ENCODE data around the gene FAM83B. TPM values are rescaled to one million over a fixed set of nuclear protein-coding genes. Genes with fewer than 3 reads are reported as not detected.
"Not testable (repeated sequence)": the region's sequence is repeated elsewhere in the genome, so short reads cannot be mapped to it uniquely, and the experiment has no call there.

The FAM83B gene
- total RNA-seq, 2 donors from 2014 or later = not detected

DNA sequence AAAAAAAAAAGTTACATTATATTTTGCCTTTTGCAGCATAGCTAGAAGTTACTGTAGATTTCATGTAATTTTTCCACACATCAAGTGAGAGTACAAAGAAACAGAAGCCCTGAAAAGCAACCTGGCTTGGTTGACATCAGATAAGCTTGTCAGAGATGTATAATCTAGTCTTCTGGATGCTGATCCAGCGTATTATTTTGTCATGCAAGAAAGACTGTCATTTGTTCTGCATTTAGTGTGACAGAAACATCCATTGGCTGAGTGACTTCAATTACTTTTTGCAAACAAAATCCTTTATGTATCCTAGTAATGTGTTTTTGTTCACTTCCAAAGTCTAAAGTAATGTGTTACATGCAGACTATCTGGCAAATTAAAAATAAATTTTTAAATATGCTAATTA is 75.3 kb downstream of the FAM83B start:
- Mint-ChIP-seq H3K27me3 (no peaks in the 10 kb centered on the region), H3K4me1 (no peaks in the 10 kb centered on the region), H3K4me3 (no peak overlapping the region), H3K27ac (no peak overlapping the region), H3K36me3 (ENCODE audit: low read depth) (no peaks in the 10 kb centered on the region)
- no peak for DNase-seq
- H3K9me3 ChIP-seq (ENCODE audit: control insufficient read depth, low read length, poor library complexity, severe bottlenecking) = no peaks in the 10 kb centered on the region
- ATAC-seq = no peak

DNA sequence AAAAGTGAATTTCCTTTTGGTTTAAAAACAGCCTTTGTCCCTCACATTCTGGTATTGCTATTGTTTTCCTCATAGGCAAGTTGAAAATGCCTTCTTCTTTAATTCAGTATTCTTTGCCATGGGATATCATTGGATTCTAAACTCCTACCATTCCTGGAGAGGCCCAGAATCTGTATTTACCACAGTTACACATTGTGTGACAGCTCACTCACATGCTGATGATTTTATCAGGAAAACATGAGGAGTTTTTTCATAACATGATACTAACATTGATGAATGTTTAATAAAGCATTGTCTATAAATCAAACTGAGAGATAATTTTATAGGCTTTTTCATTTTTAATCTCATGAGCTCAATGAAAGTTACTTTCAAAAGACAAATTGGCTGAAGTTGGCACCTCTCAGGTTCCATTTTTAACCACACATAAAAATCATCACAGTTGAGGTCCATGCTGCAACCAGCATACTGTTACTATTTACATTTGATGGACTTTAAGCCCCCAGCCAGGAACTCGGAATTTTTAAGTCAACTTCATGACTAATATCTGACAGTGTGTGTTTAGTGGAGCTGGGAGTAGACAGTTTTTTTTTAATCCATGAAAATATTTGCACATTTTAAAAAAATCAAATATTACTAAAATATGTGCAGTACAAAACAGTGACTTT is 82.8 kb downstream of the FAM83B start:
- no peak overlapping the region for H3K4me3 Mint-ChIP-seq
- no peaks in the 10 kb centered on the region for H3K36me3 Mint-ChIP-seq (ENCODE audit: low read depth)
- no peaks in the 10 kb centered on the region for H3K9me3 ChIP-seq (ENCODE audit: control insufficient read depth, low read length, poor library complexity, severe bottlenecking)
- no peak for DNase-seq
- no peaks in the 10 kb centered on the region for H3K27me3 Mint-ChIP-seq
- no peak for ATAC-seq
- H3K4me1 Mint-ChIP-seq = no peaks in the 10 kb centered on the region
- no peak overlapping the region for H3K27ac Mint-ChIP-seq

DNA sequence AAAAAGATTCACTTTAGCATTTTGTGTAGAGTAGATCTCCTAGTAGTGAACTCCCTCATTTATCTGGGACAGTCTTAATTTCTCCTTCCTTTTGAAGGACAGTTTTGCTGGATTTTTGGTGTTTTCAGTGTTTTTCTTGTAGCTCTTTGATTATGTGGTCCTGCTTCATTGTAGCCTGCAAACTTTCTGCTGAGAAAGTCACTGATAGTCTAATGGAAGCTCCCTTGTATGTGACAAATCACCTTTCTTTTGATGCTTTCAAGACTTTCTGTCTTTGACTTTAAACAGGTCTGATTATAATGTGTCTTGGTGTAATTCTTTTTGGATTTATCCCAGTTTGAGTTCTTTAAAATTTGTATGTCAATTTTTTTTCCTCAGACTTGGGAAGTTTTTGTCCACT is 86.1 kb downstream of the FAM83B start:
- no peak overlapping the region for H3K27ac Mint-ChIP-seq
- H3K9me3 ChIP-seq (ENCODE audit: control insufficient read depth, low read length, poor library complexity, severe bottlenecking) = no peaks in the 10 kb centered on the region
- ATAC-seq (no peak), DNase-seq (no peak)
- no peak overlapping the region for H3K4me3 Mint-ChIP-seq
- H3K27me3 Mint-ChIP-seq = no peaks in the 10 kb centered on the region
- H3K36me3 Mint-ChIP-seq (ENCODE audit: low read depth) = no peaks in the 10 kb centered on the region
- no peaks in the 10 kb centered on the region for H3K4me1 Mint-ChIP-seq

DNA sequence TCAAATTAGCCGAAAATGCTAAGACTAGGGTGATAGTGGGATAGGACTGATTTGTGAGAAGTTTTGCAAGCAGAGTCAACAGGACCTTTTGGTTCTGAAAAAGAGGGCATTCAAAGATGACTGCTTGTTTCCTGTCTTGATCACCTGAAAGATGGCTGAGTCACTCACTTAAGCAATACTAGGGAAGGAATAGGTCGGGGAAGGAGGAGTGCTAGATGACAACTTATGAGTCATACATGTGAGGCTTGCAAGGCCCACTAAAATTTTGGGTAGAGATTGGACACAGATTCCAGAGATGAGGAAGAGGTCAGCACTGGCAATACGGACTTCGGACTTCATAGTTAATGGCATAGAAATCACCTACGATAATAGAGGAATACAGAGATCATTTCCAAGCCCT is 89.2 kb downstream of the FAM83B start:
- Mint-ChIP-seq H3K4me1 (no peaks in the 10 kb centered on the region), H3K27me3 (no peaks in the 10 kb centered on the region), H3K4me3 (no peak overlapping the region), H3K27ac (no peak overlapping the region), H3K36me3 (ENCODE audit: low read depth) (no peaks in the 10 kb centered on the region)
- H3K9me3 ChIP-seq (ENCODE audit: control insufficient read depth, low read length, poor library complexity, severe bottlenecking) = no peaks in the 10 kb centered on the region
- no peak for ATAC-seq
- no peak for DNase-seq

DNA sequence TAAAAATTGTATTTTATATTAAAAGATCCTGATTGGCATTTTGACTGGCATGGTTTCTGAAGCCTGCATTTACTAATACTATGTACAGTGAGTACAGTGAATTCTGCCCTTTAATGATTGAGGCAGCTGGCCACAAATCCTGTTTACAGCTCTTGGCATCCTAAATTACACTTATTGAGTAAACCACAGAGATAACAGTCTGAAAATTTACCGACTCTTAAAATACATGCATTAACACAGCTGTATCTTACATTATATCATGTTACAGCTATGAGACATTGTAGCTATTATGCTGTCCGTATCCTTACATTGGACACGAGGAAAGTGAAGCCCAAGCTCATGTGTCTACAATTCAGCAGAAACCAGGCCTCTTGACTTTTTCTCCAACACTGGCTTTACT is 90.8 kb downstream of the FAM83B start:
- Mint-ChIP-seq H3K36me3 (ENCODE audit: low read depth) (no peaks in the 10 kb centered on the region), H3K27me3 (no peaks in the 10 kb centered on the region), H3K4me3 (no peak overlapping the region), H3K4me1 (no peaks in the 10 kb centered on the region), H3K27ac (no peak overlapping the region)
- DNase-seq (no peak), ATAC-seq (no peak)
- no peaks in the 10 kb centered on the region for H3K9me3 ChIP-seq (ENCODE audit: control insufficient read depth, low read length, poor library complexity, severe bottlenecking)

DNA sequence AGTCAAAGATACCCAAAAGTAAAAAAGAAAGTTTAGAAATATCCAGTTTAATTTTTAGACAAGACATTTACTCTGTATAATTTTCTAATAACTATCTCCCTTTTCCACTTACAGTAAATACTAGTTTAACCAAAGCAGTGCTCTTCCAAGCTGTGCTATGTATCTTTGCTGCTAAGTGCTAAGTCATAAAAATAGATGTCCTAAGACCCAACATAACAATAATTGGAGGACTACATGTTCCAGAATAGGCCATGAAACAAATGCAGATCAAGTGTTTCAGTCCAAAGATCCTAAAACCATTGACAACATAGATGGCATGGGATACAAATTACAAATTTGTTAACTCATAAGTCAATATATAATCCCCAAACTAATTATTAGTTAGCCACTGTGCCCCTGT is 111.1 kb downstream of the FAM83B start:
- H3K9me3 ChIP-seq (ENCODE audit: control insufficient read depth, low read length, poor library complexity, severe bottlenecking) = no peaks in the 10 kb centered on the region
- ATAC-seq = no peak
- Mint-ChIP-seq H3K36me3 (ENCODE audit: low read depth) (no peaks in the 10 kb centered on the region), H3K27me3 (no peaks in the 10 kb centered on the region), H3K27ac (no peak overlapping the region), H3K4me3 (no peak overlapping the region), H3K4me1 (no peaks in the 10 kb centered on the region)
- DNase-seq = no peak

DNA sequence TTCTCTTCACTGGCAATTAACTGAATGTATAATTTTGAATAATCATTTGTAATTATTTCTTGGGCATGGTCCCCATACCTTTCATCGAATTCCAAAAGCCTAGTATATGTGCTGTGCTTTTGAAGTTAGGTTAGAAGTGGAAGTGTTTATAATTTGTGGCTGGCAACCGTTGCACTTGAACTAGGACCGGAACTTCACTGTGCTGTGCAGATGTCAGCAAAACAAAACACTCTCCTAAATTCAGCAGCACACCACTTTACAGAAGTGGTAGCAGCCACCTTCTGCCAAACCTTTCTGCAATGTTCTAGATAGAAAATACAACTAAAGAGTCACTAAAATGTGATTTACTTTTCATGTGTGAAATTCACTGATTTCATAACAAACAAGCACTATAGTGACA is 111.9 kb downstream of the FAM83B start:
- H3K36me3 Mint-ChIP-seq (ENCODE audit: low read depth) = no peaks in the 10 kb centered on the region
- ATAC-seq (no peak), DNase-seq (no peak)
- H3K4me3 Mint-ChIP-seq = no peak overlapping the region
- no peaks in the 10 kb centered on the region for H3K4me1 Mint-ChIP-seq
- no peaks in the 10 kb centered on the region for H3K27me3 Mint-ChIP-seq
- no peak overlapping the region for H3K27ac Mint-ChIP-seq
- H3K9me3 ChIP-seq (ENCODE audit: control insufficient read depth, low read length, poor library complexity, severe bottlenecking) = no peaks in the 10 kb centered on the region

DNA sequence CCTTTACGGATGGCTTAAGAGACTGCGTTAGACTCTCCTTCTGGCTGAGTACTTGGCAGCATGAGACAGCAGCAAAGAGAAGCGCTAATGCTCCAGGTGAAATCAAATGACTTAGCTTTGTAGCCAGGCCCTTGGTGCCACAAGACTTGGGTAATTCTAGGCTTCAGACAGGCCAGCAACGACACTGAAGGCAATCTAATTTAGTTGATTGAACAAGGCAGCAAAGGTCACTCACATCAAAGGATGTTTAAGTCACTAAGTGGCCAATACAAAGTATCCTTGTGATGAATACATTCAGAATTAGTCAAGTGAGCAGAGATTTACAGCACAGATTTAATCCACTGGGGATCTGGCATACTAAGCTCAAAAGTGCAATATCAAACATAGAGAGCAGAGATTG is 113.2 kb downstream of the FAM83B start:
- H3K4me1 Mint-ChIP-seq = no peaks in the 10 kb centered on the region
- H3K4me3 Mint-ChIP-seq = no peak overlapping the region
- ATAC-seq = no peak

DNA sequence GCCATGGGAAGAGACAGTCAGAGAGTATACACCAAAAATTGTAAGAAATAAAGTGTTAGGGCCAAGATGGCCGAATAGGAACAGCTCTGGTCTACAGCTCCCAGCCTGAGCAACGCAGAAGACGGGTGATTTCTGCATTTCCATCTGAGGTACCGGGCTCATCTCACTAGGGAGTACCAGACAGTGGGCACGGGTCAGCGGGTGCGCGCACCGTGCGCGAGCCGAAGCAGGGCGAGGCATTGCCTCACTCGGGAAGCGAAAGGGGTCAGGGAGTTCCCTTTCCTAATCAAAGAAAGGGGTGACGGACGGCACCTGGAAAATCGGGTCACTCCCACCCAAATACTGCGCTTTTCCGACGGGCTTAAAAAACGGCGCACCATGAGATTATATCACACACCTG is 114.8 kb downstream of the FAM83B start:
- not testable (repeated sequence) for H3K36me3 Mint-ChIP-seq (ENCODE audit: low read depth); H3K9me3 ChIP-seq (ENCODE audit: control insufficient read depth, low read length, poor library complexity, severe bottlenecking); H3K4me1 Mint-ChIP-seq; H3K27ac Mint-ChIP-seq; H3K27me3 Mint-ChIP-seq; DNase-seq; ATAC-seq; H3K4me3 Mint-ChIP-seq

More for the DNA sequence above, 113.2 kb downstream of the FAM83B start:
- Mint-ChIP-seq H3K27me3 (no peaks in the 10 kb centered on the region), H3K27ac (no peak overlapping the region), H3K36me3 (ENCODE audit: low read depth) (no peaks in the 10 kb centered on the region)
- no peak for DNase-seq
- no peaks in the 10 kb centered on the region for H3K9me3 ChIP-seq (ENCODE audit: control insufficient read depth, low read length, poor library complexity, severe bottlenecking)

DNA sequence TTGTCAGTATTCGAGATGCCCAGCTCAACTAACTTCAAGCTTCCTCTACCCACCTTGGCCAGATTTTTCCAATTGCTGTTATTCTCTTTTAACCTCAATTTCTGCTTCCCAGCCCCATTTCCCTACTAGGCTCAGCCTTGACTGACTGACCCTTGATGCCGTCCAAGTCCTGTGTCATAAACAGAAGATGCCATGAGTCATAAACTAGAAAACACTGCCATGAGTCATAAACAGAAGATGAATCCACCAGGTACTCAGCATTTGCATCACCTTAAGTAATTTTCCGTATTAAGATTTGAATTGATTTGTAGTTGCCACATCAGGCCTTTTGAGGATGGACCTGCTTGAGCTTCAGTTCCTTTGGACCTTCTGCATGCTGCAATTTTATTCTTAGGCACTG is 123.8 kb downstream of the FAM83B start:
- H3K27ac Mint-ChIP-seq = no peak overlapping the region
- H3K4me3 Mint-ChIP-seq = no peak overlapping the region
- ATAC-seq (no peak), DNase-seq (no peak)
- no peaks in the 10 kb centered on the region for H3K27me3 Mint-ChIP-seq
- no peaks in the 10 kb centered on the region for H3K9me3 ChIP-seq (ENCODE audit: control insufficient read depth, low read length, poor library complexity, severe bottlenecking)
- H3K36me3 Mint-ChIP-seq (ENCODE audit: low read depth) = no peaks in the 10 kb centered on the region
- no peaks in the 10 kb centered on the region for H3K4me1 Mint-ChIP-seq

DNA sequence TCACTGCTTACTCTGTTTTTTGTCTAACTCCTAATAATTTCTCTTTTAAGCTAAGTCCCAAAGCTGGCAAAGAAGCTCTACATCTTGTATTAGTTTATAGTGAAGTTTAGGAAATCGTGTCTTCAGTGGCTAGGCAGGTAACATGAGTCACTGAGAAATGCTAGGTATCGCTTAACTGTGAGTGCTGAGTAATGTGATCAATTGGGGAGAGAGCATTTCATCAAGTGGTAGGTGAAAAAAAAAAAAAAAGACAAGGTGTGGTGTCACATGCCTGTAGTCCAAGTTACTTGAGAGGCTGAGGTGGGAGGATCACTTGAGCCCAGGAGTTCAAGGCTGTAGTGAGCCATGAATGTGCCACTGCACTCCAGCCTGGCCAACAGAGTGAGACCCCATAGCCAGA is 125.3 kb downstream of the FAM83B start:
- Mint-ChIP-seq H3K4me3 (no peak overlapping the region), H3K36me3 (ENCODE audit: low read depth) (no peaks in the 10 kb centered on the region), H3K27me3 (no peaks in the 10 kb centered on the region), H3K27ac (no peak overlapping the region), H3K4me1 (no peaks in the 10 kb centered on the region)
- ATAC-seq = no peak
- H3K9me3 ChIP-seq (ENCODE audit: control insufficient read depth, low read length, poor library complexity, severe bottlenecking) = no peaks in the 10 kb centered on the region
- no peak for DNase-seq

DNA sequence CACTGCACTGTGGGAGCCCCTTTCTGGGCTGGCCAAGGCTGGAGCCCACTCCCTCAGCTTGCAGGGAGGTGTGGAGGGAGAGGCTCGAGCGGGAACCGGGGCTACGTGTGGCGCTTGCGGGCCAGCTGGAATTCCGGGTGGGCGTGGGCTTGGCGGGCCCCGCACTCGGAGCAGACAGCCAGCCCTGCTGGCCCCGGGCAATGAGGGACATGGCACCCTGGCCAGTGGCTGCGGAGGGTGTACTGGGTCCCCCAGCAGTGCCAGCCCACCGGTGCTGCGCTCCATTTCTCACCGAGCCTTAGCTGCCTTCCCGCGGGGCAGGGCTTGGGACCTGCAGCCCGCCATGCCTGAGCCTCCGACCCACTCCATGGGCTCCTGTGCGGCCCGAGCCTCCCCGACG is 132.6 kb downstream of the FAM83B start:
- not testable (repeated sequence) for H3K27ac Mint-ChIP-seq; H3K4me1 Mint-ChIP-seq; H3K36me3 Mint-ChIP-seq (ENCODE audit: low read depth); DNase-seq; H3K4me3 Mint-ChIP-seq; H3K9me3 ChIP-seq (ENCODE audit: control insufficient read depth, low read length, poor library complexity, severe bottlenecking); H3K27me3 Mint-ChIP-seq; ATAC-seq

DNA sequence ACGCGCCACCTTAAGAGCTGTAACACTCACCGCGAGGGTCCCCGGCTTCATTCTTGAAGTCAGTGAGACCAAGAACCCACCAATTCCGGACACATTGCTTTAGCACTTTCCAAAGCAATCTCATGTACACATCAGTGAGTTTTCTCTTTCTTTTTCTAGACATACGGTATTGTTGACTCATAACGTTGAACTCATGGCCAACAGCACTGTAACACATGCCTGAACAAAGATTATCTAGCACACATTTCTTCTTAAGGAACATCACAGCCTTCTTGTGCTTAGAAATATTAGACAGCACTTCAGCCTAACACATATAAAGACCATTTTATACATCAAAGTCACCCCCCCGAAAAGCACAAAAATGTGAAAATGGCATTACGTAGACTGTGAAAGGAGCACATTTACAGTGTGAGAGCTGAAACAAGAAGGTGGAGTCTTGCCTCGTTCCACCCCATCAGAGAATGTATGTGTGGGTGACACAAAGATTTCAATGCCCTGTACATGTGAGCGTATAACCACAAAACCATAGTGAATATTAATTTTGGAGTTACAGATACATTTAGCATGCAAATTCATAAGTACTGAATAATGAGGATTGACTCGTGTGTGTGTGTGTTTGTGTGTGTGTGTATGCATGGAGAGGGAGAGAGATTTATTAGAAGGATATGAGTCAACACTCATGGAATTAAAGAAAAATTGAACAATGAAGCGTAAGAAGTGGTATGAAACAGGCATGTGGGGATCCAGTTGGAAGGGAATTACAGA is 134.1 kb downstream of the FAM83B start:
- no peaks in the 10 kb centered on the region for H3K36me3 Mint-ChIP-seq (ENCODE audit: low read depth)
- no peaks in the 10 kb centered on the region for H3K9me3 ChIP-seq (ENCODE audit: control insufficient read depth, low read length, poor library complexity, severe bottlenecking)
- DNase-seq (no peak), ATAC-seq (no peak)
- no peaks in the 10 kb centered on the region for H3K27me3 Mint-ChIP-seq
- H3K4me3 Mint-ChIP-seq = no peak overlapping the region
- no peak overlapping the region for H3K27ac Mint-ChIP-seq
- no peaks in the 10 kb centered on the region for H3K4me1 Mint-ChIP-seq

DNA sequence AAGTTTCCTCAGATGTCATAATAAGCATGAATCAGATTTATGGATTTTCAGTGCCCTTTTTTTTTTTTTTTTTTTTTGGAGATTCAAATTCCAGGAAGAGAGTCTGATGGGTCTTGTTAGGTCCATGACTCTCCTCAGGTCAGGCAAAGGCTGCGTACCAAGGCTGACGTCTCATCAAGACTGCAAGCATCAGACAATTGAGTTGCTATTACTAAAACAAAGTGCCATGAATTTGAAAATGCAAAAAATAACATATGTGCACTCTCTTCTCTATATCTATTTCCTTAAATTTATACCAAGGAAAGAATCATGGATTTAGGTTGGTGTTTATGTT is 134.7 kb downstream of the FAM83B start:
- no peak for DNase-seq

More for the DNA sequence above, 134.7 kb downstream of the FAM83B start:
- Mint-ChIP-seq H3K27me3 (no peaks in the 10 kb centered on the region), H3K4me1 (no peaks in the 10 kb centered on the region), H3K27ac (no peak overlapping the region), H3K36me3 (ENCODE audit: low read depth) (no peaks in the 10 kb centered on the region), H3K4me3 (no peak overlapping the region)
- ATAC-seq = no peak
- no peaks in the 10 kb centered on the region for H3K9me3 ChIP-seq (ENCODE audit: control insufficient read depth, low read length, poor library complexity, severe bottlenecking)

Data from T-helper 17 cell (primary cell).